ENCODE data around the gene GDF11.

DNA sequence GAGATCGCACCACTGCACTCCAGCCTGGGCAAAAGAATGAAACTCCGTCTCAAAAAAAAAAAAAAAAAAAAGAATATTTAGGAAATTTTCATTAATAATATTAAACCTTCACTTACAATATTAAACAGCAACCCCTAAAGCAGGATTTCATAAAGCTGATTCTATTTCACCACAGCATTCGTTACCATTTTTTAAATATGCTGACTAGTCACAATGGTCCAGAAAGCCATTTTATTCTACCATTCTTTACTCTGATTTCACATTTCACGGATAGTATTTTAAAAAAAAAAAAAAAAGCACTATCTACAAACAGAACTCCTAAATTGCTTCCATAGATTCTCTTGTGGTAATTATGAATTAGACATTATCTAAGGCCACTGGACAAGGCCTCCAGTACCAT lies 47.0 kb downstream of the GDF11 start:
- TF ChIP-seq POLR2A (IDR thresholded peaks at IDR 0.05; ENCODE audit: control extremely low read depth in 1 of 2, low read depth in 2 of 2, low read length in 2 of 2): no peak
- TF ChIP-seq TEAD4 (IDR thresholded peaks at IDR 0.05; ENCODE audit: low read depth, low read length): no peak
- TF ChIP-seq, protein P1, sequence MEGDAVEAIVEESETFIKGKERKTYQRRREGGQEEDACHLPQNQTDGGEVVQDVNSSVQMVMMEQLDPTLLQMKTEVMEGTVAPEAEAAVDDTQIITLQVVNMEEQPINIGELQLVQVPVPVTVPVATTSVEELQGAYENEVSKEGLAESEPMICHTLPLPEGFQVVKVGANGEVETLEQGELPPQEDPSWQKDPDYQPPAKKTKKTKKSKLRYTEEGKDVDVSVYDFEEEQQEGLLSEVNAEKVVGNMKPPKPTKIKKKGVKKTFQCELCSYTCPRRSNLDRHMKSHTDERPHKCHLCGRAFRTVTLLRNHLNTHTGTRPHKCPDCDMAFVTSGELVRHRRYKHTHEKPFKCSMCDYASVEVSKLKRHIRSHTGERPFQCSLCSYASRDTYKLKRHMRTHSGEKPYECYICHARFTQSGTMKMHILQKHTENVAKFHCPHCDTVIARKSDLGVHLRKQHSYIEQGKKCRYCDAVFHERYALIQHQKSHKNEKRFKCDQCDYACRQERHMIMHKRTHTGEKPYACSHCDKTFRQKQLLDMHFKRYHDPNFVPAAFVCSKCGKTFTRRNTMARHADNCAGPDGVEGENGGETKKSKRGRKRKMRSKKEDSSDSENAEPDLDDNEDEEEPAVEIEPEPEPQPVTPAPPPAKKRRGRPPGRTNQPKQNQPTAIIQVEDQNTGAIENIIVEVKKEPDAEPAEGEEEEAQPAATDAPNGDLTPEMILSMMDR (IDR thresholded peaks at IDR 0.05; ENCODE audit: control extremely low read depth in 1 of 3, insufficient read depth in 1 of 3, low read depth in 1 of 3, low read length in 3 of 3): no peak
- TF ChIP-seq SP1 (IDR thresholded peaks at IDR 0.05; ENCODE audit: low read depth, low read length): no peak
- TF ChIP-seq HDAC2 (IDR thresholded peaks at IDR 0.05; ENCODE audit: borderline replicate concordance in 1 of 2, low read depth in 2 of 2, low read length in 2 of 2): no peak

Measured in H1 (cell line).